A673 (cell line): Measurements from ENCODE around the gene CDH23.

Experiments
- EZH2 ChIP-seq: fragments of 200-600 bp; sonication (generic); IDR thresholded peaks from 2 replicates; pipeline ENCODE4 v1.6.1; 2017; ENCODE audit warnings: borderline replicate concordance, low read depth, mild to moderate bottlenecking, mixed read lengths, antibody characterized with exemption, low read length; ENCODE audit not compliant: poor library complexity, severe bottlenecking
- TF ChIP-seq, protein P1 (sequence below): fragments of 300-800, 200-600 bp; sonication (generic); conservative IDR thresholded peaks from 2 replicates; pipeline ENCODE4 v1.5.1; 2017; ENCODE audit warnings: low read depth, mild to moderate bottlenecking, antibody characterized with exemption, low read length, moderate library complexity, mixed read lengths

DNA sequence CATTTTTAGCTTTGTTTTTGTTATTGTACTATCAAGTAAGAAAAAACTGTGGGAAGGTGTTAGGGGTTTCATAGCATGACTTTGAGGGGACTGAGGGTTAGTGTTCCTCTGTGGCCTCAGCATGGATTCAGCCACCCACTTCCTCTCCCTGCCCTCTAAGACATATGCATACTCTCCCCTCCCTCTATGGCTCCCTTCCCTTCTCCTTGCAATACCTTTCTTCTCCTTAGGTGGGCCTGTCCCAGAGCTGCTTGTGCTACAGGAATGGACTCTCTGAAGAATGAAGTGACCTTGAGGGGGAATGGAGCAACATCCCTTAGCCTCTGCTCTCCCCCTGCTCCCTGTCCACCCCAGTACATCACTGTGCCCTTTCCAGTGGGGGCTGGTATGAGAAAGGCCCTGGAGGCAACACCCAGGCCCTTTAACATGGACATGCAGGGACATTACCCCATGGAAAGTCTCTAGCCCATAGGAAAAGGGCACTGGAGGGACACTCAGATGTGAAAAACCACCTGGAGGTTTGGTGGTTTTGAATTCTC is 22.4 kb downstream of the CDH23 start:
- no peak for TF ChIP-seq EZH2
- TF ChIP-seq, protein P1, sequence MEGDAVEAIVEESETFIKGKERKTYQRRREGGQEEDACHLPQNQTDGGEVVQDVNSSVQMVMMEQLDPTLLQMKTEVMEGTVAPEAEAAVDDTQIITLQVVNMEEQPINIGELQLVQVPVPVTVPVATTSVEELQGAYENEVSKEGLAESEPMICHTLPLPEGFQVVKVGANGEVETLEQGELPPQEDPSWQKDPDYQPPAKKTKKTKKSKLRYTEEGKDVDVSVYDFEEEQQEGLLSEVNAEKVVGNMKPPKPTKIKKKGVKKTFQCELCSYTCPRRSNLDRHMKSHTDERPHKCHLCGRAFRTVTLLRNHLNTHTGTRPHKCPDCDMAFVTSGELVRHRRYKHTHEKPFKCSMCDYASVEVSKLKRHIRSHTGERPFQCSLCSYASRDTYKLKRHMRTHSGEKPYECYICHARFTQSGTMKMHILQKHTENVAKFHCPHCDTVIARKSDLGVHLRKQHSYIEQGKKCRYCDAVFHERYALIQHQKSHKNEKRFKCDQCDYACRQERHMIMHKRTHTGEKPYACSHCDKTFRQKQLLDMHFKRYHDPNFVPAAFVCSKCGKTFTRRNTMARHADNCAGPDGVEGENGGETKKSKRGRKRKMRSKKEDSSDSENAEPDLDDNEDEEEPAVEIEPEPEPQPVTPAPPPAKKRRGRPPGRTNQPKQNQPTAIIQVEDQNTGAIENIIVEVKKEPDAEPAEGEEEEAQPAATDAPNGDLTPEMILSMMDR: no peak
